Renal cortical epithelial cell (primary cell): ENCODE data around the gene LRP5. TPM values are rescaled to one million over a fixed set of nuclear protein-coding genes. Genes with fewer than 3 reads are reported as not detected.
"Not testable (repeated sequence)": the region's sequence is repeated elsewhere in the genome, so short reads cannot be mapped to it uniquely, and the experiment has no call there.

ENCODE experiments used
- DNase-seq: peaks from one replicate; pipeline ENCODE4 v3.0.0-alpha.2; 2011; ENCODE audit warnings: low read depth
- total RNA-seq: library from RNA; depleted of rRNA; stranded (reverse); fragments of >200 nt; gene quantifications from 2 replicates; pipeline ENCODE4 v1.2.3, GENCODE V29; 2014

Gene LRP5
- total RNA-seq, 1 donor from 2014 or later, result 58.6 TPM

DNA sequence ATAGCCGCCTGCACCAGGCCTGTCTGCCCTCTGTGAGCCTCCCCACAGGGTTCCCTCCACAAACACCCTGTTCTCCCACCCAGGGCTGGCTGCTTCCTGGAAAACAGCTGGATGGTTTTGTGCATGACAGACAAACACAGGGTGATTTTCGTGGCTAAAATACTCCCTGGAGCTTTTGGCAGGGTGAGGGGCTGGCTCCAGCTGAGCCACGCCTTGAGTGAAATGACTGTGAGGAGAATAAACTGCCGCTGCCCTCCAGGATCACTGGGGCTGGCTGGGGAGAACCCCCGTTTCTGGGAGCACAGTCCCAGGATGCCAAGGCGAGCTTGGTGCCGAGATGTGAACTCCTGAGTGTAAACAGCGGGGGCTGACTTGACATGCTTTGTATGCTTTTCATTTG lies 127.8 kb downstream of the LRP5 start:
- no peak for DNase-seq

DNA sequence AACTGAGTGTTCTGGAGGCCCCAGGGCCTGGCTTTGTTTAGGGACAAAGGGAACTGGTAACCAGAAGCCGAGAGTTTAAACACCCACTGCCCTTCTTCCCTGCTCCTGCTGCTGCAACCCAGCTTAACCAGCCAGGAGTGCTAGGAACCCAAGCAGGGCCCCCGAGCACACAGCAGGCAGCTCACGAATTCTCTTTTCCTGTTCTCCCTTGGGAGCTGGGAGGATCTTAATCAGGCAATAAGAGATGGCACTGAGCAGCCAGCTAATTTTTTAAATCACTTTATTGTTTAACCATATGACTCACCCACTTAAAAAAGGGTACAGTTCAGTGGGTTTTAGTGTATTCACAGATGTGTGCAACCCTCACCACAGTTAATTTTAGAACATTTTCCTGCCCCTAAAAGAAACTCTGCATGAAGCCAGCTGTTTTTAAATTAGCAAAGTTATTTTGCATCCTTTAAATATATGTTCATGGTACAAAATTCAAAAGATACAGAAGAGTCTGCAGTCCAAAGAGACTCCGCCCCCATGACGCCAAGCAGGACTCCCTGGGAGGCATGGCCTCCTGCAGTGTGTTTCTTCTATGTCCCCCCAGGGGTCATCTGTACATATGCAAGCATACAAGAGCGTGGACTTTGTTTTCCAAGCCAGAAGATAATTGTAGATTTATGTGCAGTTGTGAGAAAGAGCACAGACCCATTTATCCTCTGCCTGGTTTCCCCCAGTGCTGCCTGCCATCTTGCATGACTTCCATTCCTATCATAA lies 129.3 kb downstream of the LRP5 start:
- DNase-seq, result peak; percentile 81

DNA sequence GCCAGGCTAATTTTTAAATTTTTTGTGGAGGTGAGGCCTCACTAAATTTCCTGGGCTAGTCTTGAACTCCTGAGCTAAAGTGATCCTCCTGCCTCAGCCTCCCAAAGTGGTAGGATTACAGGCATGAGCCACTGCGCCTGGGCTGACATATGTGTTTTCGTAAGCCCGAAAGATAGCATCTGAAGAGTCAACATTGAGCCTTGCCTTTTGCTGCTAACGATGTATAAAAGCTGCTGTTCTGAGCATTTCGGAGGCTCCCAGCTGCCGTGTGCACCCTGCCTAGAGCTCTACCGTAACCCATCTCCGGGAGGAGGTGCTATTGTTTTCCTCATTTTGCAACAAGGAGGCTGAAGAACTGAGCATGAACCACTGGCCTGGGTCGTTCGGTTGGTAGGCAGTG lies 130.0 kb downstream of the LRP5 start:
- no peak for DNase-seq

DNA sequence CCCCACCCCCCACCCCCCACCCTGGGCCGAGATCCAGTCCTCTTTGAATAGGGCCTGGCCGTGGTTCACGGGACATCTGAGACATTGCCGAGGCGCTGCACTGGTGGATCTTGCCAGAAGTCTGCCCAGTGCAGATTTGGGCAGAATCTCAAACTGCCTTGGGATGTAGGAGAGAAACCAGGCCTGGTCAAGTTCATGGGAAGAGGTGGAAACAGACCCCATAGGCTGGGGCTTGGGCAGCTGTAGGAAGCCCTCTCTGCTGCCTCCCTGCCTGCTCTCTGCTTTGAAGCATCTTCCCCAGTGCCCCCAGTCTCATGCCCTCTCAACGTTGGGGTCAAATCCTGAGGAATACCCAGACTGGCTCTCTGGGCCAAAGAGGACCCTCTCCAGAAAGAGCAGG lies 132.2 kb downstream of the LRP5 start:
- no peak for DNase-seq

DNA sequence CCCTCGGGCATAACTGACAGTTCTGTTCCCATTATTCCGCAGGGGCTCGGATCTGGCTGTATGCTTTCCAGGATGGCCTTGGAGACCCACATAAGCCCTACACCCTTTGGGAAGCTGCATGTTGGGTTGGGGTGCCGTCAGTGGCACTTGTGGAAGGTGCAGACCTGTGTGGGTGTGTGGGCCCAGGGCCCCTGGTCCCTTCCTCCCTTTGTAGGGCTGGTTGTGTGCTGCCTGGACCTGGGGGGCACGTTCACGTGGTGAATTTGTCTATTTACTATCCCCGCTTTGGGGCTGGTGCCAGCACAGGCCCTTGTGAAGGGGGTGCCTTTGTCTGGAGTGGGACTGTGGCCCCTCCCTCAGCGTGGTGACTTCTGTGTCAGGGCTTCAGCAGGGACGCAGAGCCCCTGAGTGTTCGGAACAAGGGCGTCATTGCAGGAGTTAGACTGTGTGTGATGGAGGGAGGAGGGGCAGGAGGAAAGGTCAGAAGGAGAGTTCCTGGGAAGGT lies 133.2 kb downstream of the LRP5 start:
- DNase-seq, result no peak

DNA sequence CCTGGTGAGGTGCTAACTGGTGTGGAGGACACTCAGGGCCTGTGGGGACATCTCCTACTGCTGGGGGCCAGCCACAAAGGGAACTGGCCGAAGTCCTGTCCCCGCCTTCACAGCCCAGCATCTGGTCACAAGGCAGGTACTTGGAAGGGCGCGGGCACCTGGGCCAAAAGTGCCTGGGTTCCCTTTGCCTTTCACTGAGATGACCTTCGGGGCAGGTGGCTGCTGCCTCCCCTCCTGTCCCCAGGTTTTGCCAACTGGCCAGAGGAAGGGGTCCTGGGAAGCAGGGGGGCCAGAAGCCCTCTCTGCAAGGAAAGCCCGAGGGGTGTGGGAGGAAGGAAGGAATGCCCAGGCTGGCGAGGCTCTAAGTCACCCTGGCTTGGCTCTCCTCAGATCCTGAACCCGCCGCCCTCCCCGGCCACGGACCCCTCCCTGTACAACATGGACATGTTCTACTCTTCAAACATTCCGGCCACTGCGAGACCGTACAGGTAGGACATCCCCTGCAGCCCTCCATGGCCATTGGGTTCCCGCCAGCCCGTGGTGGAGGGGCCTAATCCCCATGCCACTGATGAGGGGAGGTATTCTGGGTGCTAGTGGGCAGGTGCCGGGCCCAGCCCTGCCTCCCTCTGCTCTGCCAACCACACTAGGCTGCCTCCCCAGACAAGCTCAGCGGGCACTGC lies 133.8 kb downstream of the LRP5 start:
- no peak for DNase-seq

DNA sequence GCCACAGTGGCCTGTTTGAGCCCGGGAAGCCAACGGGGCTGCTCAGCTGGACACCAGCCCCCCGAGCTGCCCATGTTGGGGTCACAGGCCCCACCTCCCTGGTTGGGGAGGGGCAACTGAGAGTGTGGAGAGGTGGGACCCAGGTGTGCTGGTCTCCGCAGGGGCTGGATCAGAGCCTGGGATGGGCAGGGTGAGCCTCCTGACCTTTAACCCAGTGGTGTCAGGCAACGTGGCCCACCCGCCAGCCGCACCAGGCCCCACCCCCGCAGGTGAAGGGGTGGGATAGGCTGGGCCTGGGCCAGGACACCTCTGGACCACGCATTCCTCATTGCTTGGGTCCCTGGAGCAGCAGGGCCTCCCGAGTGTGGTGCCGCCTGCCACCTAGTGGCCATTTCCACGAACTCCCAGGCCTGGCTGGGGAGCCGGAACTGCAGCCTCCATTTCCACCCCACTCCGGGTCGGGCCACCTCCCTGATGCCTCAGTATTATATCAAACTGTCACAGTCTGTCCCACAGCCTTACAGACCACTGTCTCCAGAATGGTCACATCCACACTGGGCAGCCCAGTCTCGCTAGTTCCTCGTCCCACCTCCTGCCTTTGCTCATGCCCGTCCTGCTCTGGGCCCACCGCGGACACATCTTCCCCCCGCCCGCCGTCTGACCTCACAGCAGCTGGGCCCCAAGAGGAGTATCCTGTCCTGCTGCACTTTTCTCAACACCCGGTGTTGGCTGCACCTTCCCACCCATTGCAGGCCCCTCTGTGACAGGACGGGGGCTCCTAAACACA lies 134.8 kb downstream of the LRP5 start:
- peak; percentile 31 for DNase-seq

DNA sequence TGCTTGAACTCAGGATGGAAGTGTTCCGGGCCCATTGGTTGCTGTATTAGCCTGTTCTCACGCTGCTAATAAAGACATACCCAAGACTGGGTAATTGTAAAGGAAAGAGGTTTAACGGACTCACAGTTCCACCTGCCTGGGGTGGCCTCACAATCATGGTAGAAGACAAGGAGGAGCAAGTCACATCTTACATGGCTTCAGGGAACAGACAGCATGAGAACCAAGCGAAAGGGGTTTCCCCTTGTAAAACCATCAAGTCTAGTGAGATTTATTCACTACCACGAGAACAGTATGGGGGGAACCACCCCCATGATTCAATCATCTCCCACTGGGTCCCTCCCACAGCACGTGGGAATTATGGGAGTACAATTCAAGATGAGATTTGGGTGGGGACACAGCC lies 135.5 kb downstream of the LRP5 start:
- DNase-seq, result not testable (repeated sequence)

DNA sequence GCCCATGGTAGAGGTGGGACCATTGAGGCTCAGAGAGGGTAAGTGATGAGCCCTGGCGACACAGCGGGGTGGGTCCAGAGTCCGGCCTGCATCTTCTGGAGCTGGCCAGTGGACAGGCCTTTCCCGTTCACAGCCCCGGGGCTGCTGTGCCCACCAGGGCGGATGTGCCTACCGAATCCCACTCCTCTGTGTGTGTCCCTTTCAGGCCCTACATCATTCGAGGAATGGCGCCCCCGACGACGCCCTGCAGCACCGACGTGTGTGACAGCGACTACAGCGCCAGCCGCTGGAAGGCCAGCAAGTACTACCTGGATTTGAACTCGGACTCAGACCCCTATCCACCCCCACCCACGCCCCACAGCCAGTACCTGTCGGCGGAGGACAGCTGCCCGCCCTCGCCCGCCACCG lies 136.2 kb downstream of the LRP5 start:
- DNase-seq, result no peak

DNA sequence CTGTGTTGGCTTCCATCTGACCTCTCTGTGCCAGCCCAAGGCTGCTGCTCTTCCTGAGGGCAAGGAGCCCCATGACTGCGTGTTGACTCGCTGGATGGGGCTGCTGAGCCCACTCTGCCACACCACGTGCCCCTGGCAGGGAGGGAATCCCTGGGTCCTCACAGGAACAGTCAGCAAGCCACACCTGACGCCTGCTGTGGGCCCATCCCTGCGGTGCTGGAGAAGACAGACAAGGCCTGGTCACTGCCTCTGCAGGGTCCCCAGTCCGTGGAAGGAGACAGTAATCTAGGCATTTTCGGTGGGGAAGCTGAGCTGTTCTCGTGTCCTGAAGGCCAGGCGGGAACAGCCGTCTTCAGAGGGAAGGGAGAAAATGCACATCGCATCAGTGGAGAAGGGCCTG lies 137.6 kb downstream of the LRP5 start:
- no peak for DNase-seq

DNA sequence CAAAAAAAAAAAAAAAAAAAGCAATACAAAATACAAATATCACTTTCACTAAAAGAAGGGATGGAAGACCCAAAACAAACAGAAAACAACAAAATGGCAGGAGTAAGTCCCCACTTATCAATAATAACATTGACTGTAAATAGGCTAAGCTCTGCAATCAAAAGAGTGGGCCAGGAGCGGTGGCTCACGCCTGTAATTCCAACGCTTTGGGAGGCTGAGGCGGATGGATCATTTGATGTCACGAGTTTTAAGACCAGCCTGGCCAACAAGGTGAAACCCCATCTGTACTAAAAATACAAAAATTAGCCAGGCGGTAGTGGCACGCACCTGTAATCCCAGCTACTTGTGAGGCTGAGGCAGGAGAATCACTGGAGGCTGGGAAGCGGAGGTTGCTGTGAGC lies 138.3 kb downstream of the LRP5 start:
- no peak for DNase-seq

DNA sequence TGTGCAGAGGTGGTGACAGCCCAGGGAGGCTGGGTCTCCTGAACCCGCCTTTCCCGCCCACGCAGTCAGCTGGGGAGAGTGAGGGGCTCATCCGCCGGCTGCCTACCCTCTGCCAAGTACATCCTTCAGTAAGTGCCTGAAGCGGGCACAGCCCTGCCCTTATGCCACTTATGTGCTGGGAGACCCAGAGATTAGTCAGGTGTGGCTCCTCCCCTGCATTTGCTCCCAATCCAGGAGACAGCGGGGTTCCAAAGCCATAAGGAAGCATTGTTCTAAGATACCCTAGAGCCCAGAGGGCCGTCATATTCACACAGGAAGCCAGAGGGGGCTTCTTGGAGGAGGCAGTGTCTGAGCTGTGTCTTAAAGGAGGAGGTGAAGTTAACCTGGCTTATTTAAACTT lies 142.4 kb downstream of the LRP5 start:
- no peak for DNase-seq

DNA sequence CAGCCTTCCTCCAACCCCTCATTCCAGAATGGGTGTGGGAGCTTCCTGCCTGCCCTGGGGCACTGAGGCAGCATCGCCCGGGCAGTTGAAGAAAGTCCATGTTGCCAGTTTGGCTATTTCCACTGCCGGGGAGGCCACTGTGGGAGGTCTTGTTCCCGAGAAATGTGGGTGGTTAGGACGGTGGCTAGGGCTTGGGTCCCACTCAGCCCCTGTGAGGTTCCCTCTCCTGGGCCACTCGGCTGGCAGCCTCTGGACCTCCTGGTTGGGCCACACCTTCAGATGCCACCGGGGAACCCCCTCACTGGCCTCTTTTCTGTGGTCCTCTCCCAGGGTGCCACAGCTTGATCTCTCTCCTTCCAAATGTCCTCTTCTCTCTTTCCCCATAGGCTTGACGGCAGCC lies 143.1 kb downstream of the LRP5 start:
- DNase-seq, result no peak

DNA sequence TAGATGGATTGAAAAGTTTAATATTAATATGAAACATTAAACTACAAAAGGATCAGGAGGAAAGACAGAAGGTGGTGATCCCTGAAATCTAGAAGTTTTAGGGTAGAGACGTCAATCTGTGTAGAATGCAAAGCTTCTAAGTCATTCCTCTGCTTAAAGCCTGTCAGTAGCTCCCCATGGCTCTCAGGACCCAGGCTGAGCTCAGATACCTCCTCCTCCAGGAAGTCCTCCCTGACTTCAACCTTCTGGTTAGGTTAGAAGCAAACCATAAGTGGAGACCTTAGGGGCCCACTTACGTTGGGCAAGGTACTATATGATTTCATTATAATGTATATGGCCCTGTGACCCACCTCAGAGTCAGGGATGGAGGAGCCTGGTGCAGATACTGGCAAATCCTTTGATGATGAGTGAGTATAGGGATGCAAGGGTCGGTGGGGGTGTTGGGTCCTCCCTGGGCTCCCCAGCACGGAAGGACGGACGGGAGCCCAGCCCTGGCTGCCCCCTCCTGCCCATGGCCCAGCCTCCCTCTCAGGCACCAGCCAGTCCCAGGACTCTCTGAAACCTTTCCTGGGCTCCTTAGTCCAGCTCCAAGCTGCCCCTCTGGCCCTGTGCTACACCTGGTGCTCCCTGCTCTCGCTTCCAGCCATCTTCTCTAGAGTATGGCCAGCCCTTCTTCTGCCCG lies 145.0 kb downstream of the LRP5 start:
- no peak for DNase-seq

DNA sequence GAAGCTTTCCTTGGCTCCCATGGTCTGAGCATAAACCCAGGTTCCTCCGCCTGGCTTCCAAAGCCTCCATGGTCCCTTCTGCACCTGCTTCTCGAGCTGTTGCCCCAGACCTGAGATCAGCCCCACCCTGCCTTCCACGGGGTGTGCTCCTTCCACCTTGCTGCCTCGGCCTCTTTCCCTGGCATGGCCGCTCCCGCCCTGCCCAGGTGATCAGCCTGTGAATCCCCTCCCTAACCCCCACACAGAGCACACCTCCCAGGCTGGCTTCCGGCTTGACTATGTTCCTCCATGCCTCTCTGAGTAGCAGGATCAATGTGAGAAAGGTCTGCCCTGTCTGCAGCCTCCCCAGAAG lies 145.5 kb downstream of the LRP5 start:
- no peak for DNase-seq

DNA sequence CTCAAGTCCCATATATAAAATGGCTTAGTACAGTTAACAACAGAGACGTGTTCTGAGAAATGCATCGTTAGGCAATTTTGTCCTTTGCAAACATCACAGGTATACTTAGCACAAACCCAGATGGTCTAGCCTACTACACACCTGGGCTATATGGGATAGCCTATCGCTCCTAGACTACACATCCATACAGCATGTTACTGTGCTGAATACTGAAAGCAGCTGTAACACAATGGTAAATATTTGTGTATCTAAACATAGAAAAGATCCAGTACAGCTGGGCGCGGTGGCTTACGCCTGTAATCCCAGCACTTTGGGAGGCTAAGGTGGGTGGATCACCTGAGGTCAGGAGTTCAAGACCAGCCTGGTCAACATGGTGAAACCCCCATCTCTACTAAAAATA lies 145.9 kb downstream of the LRP5 start:
- DNase-seq, result not testable (repeated sequence)

DNA sequence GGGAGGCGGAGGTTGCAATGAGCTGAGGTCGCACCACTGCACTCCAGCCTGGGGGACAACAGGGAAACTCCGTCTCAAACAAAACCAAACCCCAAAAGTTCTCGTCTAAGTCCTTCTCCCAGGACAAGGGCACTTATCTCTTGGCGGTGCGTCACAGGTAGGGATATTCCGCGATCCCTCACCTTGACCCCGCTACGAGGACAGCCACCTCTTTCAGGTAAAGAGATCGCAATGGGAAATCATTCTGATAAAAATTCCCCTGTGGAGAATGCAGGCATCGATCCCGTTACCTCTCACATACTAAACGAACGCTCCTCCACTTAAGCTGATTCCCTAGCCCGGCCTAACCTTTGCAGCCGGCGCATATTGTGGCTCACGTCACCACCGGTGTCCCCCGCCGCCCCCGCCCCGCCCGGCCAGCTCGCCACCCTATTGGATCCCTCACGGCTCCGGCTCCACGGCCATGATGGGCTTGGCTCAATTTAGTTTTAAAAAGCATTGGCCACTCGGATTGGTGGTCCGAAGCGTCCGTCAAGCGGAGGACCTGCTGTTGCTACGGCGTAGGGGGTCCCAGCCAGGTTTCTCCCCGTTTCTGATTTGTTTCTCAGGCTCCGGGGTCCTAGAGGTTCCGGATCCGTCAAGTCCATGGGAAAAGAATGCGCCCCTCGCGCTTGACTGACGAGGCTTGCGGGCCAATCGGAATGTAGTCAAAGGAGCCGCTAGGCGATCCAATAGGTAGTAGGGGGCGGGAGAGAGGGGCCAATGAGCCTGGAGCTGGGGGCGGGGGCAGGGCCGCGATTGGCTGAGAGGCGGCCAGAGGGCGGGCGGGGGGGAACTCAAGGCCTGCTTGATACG lies 147.7 kb downstream of the LRP5 start:
- peak; percentile 96 for DNase-seq

DNA sequence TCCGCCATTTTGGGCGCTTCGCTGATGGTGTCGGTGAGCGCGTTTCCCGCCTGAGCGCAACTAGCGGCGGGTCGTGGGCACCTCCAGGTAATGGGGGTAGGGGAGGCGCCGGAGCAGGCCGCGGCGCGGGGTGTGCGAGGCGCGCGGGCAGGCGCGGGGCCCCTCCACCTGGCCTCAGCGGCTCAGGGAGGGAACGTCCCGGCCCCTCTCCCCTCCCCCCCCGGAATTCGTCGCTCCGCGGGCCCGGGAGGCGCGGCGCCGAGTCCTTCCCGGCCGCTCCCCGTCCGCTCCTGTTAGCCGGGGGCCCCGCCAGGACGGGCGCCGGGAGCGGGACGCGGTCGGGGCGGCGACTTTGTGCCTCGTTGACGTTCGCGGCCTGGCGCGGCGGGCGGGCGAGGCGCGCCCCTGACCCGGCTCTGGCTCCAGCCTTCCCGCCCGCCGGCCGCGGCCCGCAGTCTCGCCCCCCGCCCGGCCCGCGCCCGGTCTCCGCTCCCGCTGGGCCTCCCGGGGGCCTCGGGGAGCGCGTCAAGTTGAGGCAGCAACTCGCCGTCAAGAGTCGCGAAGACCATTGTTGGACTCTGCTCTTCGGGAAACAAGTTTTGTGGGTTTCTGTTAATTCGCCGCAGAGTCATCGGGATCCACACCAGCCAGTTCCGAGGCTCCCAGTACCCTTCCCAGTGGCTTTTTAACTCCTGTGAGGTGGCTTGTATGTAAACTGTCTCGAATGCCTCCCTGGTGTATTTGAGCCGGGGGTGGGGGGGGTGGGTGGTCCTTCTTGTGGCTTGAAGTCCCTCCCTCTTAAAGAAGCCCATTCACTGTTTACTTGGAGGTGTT lies 148.6 kb downstream of the LRP5 start, which contains the start of gene PPP6R3:
PPP6R3 (plus strand) TSS at position 12 of the 834 bp plus-strand sequence. CDS start 76,913 bp downstream, outside the sequence.
- DNase-seq, result peak; percentile 41

DNA sequence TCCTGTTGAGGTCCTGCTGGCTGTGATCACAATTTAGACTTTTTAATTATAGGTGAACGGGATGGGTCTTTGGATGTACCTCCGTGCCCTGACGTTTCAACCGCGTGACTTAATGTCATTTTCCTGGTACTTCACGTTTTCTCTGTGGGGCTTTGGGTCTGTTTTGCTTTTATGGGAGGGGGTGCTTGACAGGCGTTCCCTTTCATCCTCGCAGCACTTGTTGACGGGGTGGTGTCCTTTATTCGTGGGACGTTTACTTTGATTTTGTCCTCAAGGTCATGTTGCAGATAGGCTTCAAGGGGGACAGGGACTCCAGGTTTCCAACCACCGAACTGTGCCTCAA lies 149.2 kb downstream of the LRP5 start:
- no peak for DNase-seq

DNA sequence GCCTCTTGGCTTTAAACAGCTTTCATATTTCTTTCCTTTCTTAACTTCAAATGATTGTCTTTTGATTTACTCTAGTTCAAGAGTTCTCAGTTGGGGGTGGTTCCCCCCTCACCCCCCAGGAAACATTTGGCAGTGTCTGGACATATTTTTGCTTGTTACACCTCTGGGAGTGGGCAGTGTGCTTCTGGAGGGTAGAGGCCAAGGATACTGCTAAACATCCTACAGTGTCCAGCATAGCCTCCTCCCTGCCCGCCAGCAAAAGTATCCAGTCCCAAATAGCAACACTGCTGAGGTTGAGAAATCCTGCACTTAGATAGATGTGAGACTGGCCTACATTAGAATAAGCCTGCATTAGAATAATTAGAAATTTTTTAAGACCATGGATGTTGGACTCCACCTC lies 151.3 kb downstream of the LRP5 start:
- no peak for DNase-seq
